ENCODE results near the gene CYP2E1. TPM values are rescaled to one million over a fixed set of nuclear protein-coding genes. Genes with fewer than 3 reads are reported as not detected.
A peak's percentile ranks its signal among the peaks of the same experiment; 100 is the strongest.
"Not testable (repeated sequence)": the region's sequence is repeated elsewhere in the genome, so short reads cannot be mapped to it uniquely, and the experiment has no call there.

Gene CYP2E1
- polyA plus RNA-seq, 1 of the 3 experiments (the other 2 are of a cell fraction) = 0.61 TPM

DNA sequence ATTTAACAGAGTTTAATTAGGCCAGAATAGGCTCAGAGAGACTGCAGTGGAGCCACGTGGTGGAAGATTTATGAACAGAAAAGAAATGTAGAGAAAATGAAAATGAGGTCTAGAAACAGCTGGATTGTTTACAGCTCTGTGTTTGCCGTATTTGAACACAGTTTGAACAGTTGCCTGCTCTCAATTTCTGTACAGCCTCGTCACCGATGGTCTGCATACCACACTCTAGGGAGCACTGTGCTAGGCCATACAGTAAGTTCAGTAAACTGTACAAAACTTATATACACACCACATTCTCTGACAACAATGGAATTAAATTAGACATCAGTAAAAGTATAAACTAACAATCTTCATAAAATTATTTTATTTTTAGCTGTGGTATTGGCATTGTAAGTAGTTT, 11.1 kb upstream of the CYP2E1 start:
- 14% methylated on average over 4 of the region's 4 CpGs for WGBS (ENCODE audit: low lambda C conversion rate)
- Histone ChIP-seq H3K27me3 (ENCODE audit: insufficient read depth) (no peaks in the 10 kb centered on the region), H2AFZ (ENCODE audit: low read depth) (no peak overlapping the region), H3K79me2 (ENCODE audit: insufficient read depth) (no peaks in the 10 kb centered on the region), H3K4me2 (no peak overlapping the region), H4K20me1 (ENCODE audit: insufficient read depth) (no peaks in the 10 kb centered on the region), H3K36me3 (replicated peaks in 1 of 2; ENCODE audit: control insufficient read depth in 1 of 2, insufficient read depth in 2 of 2, low read length in 1 of 2) (no peaks in the 10 kb centered on the region), H3K4me3 (ENCODE audit: low read depth in 2 of 2, low read length in 1 of 2) (no peak overlapping the region), H3K9me3 (no peaks in the 10 kb centered on the region), H3K9me2 (no peaks in the 10 kb centered on the region), H3K4me1 (ENCODE audit: control insufficient read depth in 1 of 2, insufficient read depth in 2 of 2, low read depth in 1 of 2, low read length in 1 of 2) (peaks cover 0 to 4% of the 10 kb centered on the region in 2 experiments; a peak in 2 of 4 replicates), H3K27ac (ENCODE audit: low read depth in 2 of 2, low read length in 1 of 2) (no peak overlapping the region), H3K9ac (no peak overlapping the region), H3F3A (replicated peaks; ENCODE audit: insufficient read depth) (no peaks in the 10 kb centered on the region)
- no peak for TF ChIP-seq YY1 (IDR thresholded peaks at IDR 0.05; ENCODE audit: low read depth)
- no peak for TF ChIP-seq RXRA (IDR thresholded peaks at IDR 0.05; ENCODE audit: borderline replicate concordance, low read depth)
- no peak for TF ChIP-seq ELF1 (IDR thresholded peaks at IDR 0.05)
- TF ChIP-seq, protein P1, sequence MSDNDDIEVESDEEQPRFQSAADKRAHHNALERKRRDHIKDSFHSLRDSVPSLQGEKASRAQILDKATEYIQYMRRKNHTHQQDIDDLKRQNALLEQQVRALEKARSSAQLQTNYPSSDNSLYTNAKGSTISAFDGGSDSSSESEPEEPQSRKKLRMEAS (IDR thresholded peaks at IDR 0.05; ENCODE audit: low read depth) = no peak
- no peak for TF ChIP-seq TCF12 (IDR thresholded peaks at IDR 0.05)
- no peak for DNase-seq
- ChIA-PET CTCF (no interaction called here), POLR2A (no interaction called here)

DNA sequence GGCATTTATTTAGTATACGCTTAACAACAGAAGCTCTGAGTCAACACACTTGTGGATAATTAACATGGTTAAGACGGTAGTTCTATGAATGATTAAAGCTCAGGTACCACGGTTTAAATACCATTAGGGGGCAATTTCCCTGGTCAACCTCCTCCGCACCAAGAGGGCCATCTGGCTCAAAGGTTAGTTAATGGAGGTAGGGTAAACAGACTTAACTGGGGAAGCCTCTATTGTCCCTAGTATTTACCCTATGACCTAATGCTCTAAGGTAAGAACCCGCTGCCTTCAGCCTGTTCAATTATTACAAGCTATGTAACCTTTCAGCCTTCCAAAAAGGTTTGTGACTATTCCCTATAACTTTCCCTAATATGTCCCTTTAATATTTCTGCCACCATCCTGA, 8.6 kb upstream of the CYP2E1 start:
- WGBS (ENCODE audit: low lambda C conversion rate) = 35% methylated on average over 5 of the region's 5 CpGs
- CTCF ChIA-PET = interaction anchor here (2.5 kb wide), 1 partner anchor 189 kb away, joined by 12 read pairs; no protein-coding TSS in a partner anchor

DNA sequence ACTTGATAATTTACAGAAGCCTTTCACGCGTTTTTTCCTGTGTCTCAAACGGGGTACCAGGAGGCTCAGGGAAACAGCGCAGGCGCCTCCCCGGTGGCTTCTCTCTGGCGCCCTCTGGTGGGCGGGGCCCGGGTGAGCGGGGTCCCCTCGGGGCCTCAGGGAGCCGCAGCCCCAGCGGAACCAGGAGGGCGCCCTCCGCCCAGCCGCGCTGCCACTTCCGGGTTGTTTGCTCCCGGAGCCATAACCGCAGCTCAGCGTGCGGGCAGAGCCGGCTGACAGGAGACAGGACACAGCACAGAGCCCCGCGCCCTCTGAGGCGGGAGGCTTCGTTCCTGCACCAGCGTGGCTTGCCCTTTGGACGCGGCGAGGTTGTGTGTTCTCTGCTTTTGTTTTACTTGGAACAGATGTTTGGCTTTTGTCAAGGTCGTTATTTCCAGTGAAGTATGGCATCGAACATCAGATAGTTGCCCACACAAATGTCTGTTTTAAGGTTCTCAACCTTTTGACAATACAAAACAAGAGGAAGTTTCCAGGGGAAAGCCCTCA, 6.9 kb upstream of the CYP2E1 start:
- H3K4me1 ChIP-seq (ENCODE audit: control insufficient read depth in 1 of 2, insufficient read depth in 2 of 2, low read depth in 1 of 2, low read length in 1 of 2) = peaks cover 0 to 4% of the 10 kb centered on the region in 2 experiments; a peak in 2 of 4 replicates
- no peaks in the 10 kb centered on the region for H3K9me2 ChIP-seq
- POLR2A ChIA-PET = no interaction called here
- H3K36me3 ChIP-seq (replicated peaks in 1 of 2; ENCODE audit: control insufficient read depth in 1 of 2, insufficient read depth in 2 of 2, low read length in 1 of 2) = no peaks in the 10 kb centered on the region
- H3K4me2 ChIP-seq = peak overlapping the region; percentile 71
- WGBS (ENCODE audit: low lambda C conversion rate) = 2% methylated on average over 20 of the region's 33 CpGs
- peak overlapping the region; percentile 94 for H2AFZ ChIP-seq (ENCODE audit: low read depth)
- no peaks in the 10 kb centered on the region for H3F3A ChIP-seq (replicated peaks; ENCODE audit: insufficient read depth)
- peak; percentile 94 for DNase-seq
- H3K27me3 ChIP-seq (ENCODE audit: insufficient read depth) = no peaks in the 10 kb centered on the region
- no peaks in the 10 kb centered on the region for H4K20me1 ChIP-seq (ENCODE audit: insufficient read depth)
- CTCF ChIA-PET = interaction anchor here (0.6 to 2.5 kb wide), 9 partner anchors 10 to 191 kb away, joined by 3 to 12 read pairs (median 3); no protein-coding TSS in a partner anchor
- H3K79me2 ChIP-seq (ENCODE audit: insufficient read depth) = no peaks in the 10 kb centered on the region
- H3K27ac ChIP-seq (ENCODE audit: low read depth in 2 of 2, low read length in 1 of 2) = no peak overlapping the region
- H3K4me3 ChIP-seq (ENCODE audit: low read depth in 2 of 2, low read length in 1 of 2) = peak overlapping the region; percentile 49 to 61
- 0 out of 2 replicates have a peak overlapping the region, but pooled peaks have one; percentile 17 for H3K9ac ChIP-seq
- H3K9me3 ChIP-seq = peaks cover 4% of the 10 kb centered on the region; the same call in 1 of the 2 replicates
- TF ChIP-seq, protein P2, sequence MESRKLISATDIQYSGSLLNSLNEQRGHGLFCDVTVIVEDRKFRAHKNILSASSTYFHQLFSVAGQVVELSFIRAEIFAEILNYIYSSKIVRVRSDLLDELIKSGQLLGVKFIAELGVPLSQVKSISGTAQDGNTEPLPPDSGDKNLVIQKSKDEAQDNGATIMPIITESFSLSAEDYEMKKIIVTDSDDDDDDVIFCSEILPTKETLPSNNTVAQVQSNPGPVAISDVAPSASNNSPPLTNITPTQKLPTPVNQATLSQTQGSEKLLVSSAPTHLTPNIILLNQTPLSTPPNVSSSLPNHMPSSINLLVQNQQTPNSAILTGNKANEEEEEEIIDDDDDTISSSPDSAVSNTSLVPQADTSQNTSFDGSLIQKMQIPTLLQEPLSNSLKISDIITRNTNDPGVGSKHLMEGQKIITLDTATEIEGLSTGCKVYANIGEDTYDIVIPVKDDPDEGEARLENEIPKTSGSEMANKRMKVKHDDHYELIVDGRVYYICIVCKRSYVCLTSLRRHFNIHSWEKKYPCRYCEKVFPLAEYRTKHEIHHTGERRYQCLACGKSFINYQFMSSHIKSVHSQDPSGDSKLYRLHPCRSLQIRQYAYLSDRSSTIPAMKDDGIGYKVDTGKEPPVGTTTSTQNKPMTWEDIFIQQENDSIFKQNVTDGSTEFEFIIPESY (IDR thresholded peaks at IDR 0.05; ENCODE audit: borderline replicate concordance, low read depth) = no peak
- TF ChIP-seq, protein P3, sequence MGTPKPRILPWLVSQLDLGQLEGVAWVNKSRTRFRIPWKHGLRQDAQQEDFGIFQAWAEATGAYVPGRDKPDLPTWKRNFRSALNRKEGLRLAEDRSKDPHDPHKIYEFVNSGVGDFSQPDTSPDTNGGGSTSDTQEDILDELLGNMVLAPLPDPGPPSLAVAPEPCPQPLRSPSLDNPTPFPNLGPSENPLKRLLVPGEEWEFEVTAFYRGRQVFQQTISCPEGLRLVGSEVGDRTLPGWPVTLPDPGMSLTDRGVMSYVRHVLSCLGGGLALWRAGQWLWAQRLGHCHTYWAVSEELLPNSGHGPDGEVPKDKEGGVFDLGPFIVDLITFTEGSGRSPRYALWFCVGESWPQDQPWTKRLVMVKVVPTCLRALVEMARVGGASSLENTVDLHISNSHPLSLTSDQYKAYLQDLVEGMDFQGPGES (IDR thresholded peaks at IDR 0.05; ENCODE audit: low read depth, low read length) = no peak
- TF ChIP-seq ELF1 (IDR thresholded peaks at IDR 0.05) = peak; percentile 96
- no peak for TF ChIP-seq FOXM1 (IDR thresholded peaks at IDR 0.05; ENCODE audit: low read depth)
- no peak for TF ChIP-seq EP300 (IDR thresholded peaks at IDR 0.05; ENCODE audit: borderline replicate concordance in 1 of 2, low read depth in 1 of 2, low read length in 1 of 2)
- TF ChIP-seq YY1 (IDR thresholded peaks at IDR 0.05; ENCODE audit: low read depth) = peak; percentile 66; the same call in 1 of the 2 replicates
- TF ChIP-seq, protein P4, sequence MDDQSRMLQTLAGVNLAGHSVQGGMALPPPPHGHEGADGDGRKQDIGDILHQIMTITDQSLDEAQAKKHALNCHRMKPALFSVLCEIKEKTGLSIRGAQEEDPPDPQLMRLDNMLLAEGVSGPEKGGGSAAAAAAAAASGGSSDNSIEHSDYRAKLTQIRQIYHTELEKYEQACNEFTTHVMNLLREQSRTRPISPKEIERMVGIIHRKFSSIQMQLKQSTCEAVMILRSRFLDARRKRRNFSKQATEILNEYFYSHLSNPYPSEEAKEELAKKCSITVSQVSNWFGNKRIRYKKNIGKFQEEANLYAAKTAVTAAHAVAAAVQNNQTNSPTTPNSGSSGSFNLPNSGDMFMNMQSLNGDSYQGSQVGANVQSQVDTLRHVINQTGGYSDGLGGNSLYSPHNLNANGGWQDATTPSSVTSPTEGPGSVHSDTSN (IDR thresholded peaks at IDR 0.05) = no peak
- no peak for TF ChIP-seq RXRA (IDR thresholded peaks at IDR 0.05; ENCODE audit: borderline replicate concordance, low read depth)
- TF ChIP-seq CHD2 (IDR thresholded peaks at IDR 0.05; ENCODE audit: low read length, partially characterized antibody) = no peak
- TF ChIP-seq, protein P5, sequence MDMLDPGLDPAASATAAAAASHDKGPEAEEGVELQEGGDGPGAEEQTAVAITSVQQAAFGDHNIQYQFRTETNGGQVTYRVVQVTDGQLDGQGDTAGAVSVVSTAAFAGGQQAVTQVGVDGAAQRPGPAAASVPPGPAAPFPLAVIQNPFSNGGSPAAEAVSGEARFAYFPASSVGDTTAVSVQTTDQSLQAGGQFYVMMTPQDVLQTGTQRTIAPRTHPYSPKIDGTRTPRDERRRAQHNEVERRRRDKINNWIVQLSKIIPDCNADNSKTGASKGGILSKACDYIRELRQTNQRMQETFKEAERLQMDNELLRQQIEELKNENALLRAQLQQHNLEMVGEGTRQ (IDR thresholded peaks at IDR 0.05; ENCODE audit: borderline replicate concordance, low read depth, low read length) = no peak
- TF ChIP-seq MEF2A (IDR thresholded peaks at IDR 0.05; ENCODE audit: borderline replicate concordance, low read depth) = no peak
- no peak for TF ChIP-seq NFIC (IDR thresholded peaks at IDR 0.05; ENCODE audit: borderline replicate concordance)
- peak; percentile 52 for TF ChIP-seq SMC3 (IDR thresholded peaks at IDR 0.05; ENCODE audit: low read depth, low read length)
- TF ChIP-seq SIN3A (IDR thresholded peaks at IDR 0.05; ENCODE audit: borderline replicate concordance, low read depth, low read length) = no peak

More for the DNA sequence above, 8.6 kb upstream of the CYP2E1 start:
- DNase-seq; H3K9me3 ChIP-seq; H3K27me3 ChIP-seq (ENCODE audit: insufficient read depth); H3K36me3 ChIP-seq (replicated peaks in 1 of 2; ENCODE audit: control insufficient read depth in 1 of 2, insufficient read depth in 2 of 2, low read length in 1 of 2); H3K9me2 ChIP-seq; H3K4me2 ChIP-seq; H3K9ac ChIP-seq; H3K27ac ChIP-seq (ENCODE audit: low read depth in 2 of 2, low read length in 1 of 2); H3K4me3 ChIP-seq (ENCODE audit: low read depth in 2 of 2, low read length in 1 of 2); H3K79me2 ChIP-seq (ENCODE audit: insufficient read depth); H4K20me1 ChIP-seq (ENCODE audit: insufficient read depth); H3F3A ChIP-seq (replicated peaks; ENCODE audit: insufficient read depth); POLR2A ChIA-PET; H3K4me1 ChIP-seq (ENCODE audit: control insufficient read depth in 1 of 2, insufficient read depth in 2 of 2, low read depth in 1 of 2, low read length in 1 of 2); H2AFZ ChIP-seq (ENCODE audit: low read depth): not testable (repeated sequence)
